Gastroesophageal sphincter (tissue), 4 donors: Measurements from ENCODE around the gene PRMT9. TPM values are rescaled to one million over a fixed set of nuclear protein-coding genes. Genes with fewer than 3 reads are reported as not detected.
A peak's percentile ranks its signal among the peaks of the same experiment; 100 is the strongest.

Experiments used
- ATAC-seq: fragments of 150-250 bp; one replicate; pipeline ENCODE4 v1.9.1; 2016; ENCODE audit warnings: mild to moderate bottlenecking, moderate library complexity
- H3K27ac ChIP-seq, 4 donors: fragments of 200-600 bp; sonication (generic) in 3 of 4; 1 replicate in 3 of 4; 2 replicates in 1 of 4; pipeline ENCODE4 v1.5.1; 2016 to 2019
- H3K27me3 ChIP-seq: fragments of 200-600 bp; sonication (generic); one replicate; pipeline ENCODE4 v1.5.1; 2019
- H3K36me3 ChIP-seq, 2 donors: fragments of 200-600 bp; sonication (generic); one replicate each; pipeline ENCODE4 v1.5.1; 2019; ENCODE audit warnings: control low read depth in 1 of 2
- H3K4me1 ChIP-seq, 3 donors: fragments of 200-600 bp; sonication (generic); 1 replicate in 2 of 3; 2 replicates in 1 of 3; pipeline ENCODE4 v1.5.1; 2016 to 2019; ENCODE audit warnings: control low read depth in 2 of 3
- H3K4me3 ChIP-seq, 2 donors: fragments of 200-600 bp; sonication (generic); one replicate each; pipeline ENCODE4 v1.5.1; 2019; ENCODE audit warnings: mild to moderate bottlenecking in 1 of 2, moderate library complexity in 1 of 2
- H3K9me3 ChIP-seq, 3 donors: fragments of 200-600 bp; sonication (generic); one replicate each; pipeline ENCODE4 v1.5.1; 2017 to 2019; ENCODE audit warnings: control low read depth in 2 of 3
- EP300 ChIP-seq: sonication (generic); formaldehyde crosslinking; IDR thresholded peaks from one replicate; pipeline ENCODE4 v1.6.1; 2017; ENCODE audit warnings: antibody characterized with exemption, mild to moderate bottlenecking
- POLR2A ChIP-seq, 2 donors: fragments of 450-650 bp; IDR thresholded peaks; one replicate each; pipeline ENCODE4 v1.6.1; 2017; ENCODE audit warnings: antibody characterized with exemption in 2 of 2, mild to moderate bottlenecking in 2 of 2, moderate library complexity in 1 of 2
- POLR2AphosphoS5 ChIP-seq: sonication (generic); formaldehyde crosslinking; IDR thresholded peaks from one replicate; pipeline ENCODE4 v1.6.1; 2017; ENCODE audit warnings: antibody characterized with exemption
- WGBS, 2 donors: methylation state at CpG; one replicate each; pipeline ENCODE4 v1.1.5; 2018; ENCODE audit warnings: low coverage in 1 of 2; 5-methylcytosine and 5-hydroxymethylcytosine counted together
- total RNA-seq, 4 donors: library from RNA; depleted of rRNA; stranded (reverse); fragments of >200 nt; gene quantifications; one replicate each; pipeline ENCODE4 v1.1.0, GENCODE V29; 2016
- TF ChIP-seq, protein P1 (sequence below), 4 experiments: fragments of 200-600 bp in 2 of 4; fragments of 450-650 bp in 2 of 4; sonication (generic) in 1 of 4; IDR thresholded peaks; one replicate each; pipeline ENCODE4 v1.5.1; 2017 to 2019; ENCODE audit warnings: antibody characterized with exemption in 4 of 4, mild to moderate bottlenecking in 2 of 4, moderate library complexity in 2 of 4

PRMT9 gene
- total RNA-seq, 4 donors from 2014 or later: 5.3 to 10.7 (median 9.0) TPM

DNA sequence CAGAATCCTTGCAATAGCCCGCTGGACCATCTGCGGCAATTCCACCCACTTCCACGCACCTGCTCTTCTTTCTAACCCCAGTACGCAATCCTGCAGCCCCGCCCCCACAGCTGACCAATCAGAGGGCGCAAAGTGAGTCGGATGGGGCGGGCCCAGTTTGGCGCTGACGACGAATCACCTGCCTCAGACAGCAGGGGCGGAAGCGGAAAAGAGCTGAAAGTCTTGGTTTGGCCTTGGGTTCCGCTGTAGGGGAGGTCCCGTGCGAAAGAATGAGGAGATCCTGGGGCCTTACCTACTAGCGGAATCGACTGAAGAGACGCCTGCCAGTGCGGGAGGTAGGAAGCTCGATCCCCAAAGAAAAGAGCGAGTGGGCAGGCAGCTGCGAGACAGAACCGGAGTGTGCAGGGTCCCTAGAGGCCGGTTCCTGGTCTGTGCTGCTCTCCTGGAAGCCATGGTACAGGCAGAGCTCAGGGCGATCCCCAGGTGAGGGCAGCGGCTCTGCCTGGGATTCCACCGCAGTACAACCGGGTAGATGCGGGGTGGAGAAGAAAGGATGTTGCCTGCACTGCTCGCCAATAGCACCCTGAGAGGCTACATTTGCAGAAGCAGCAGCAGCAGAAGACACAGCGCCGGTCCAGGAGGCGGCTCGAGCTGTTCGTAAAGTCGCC lies 66.7 kb downstream of the PRMT9 start, which contains the start of gene TMEM184C:
Gene TMEM184C, plus strand, starts transcription at position 225 of the 668 bp plus-strand sequence. CDS start 560 bp downstream, outside the sequence.
- Histone ChIP-seq H3K4me3 (peak within 1 kb of the TSS; percentile 64 to 66), H3K36me3 (no peaks in the 10 kb centered on the region), H3K4me1 (peaks cover 5 to 53% (median 18%) of the 10 kb centered on the region in 3 donors), H3K27me3 (no peaks in the 10 kb centered on the region), H3K9me3 (no peaks in the 10 kb centered on the region), H3K27ac (peak within 1 kb of the TSS; percentile 31 to 88 (median 78))
- ATAC-seq: peak; percentile 99
- 0% methylated on average over 11 to 18 of the region's 37 CpGs for WGBS, 2 donors
- TF ChIP-seq, protein P1, sequence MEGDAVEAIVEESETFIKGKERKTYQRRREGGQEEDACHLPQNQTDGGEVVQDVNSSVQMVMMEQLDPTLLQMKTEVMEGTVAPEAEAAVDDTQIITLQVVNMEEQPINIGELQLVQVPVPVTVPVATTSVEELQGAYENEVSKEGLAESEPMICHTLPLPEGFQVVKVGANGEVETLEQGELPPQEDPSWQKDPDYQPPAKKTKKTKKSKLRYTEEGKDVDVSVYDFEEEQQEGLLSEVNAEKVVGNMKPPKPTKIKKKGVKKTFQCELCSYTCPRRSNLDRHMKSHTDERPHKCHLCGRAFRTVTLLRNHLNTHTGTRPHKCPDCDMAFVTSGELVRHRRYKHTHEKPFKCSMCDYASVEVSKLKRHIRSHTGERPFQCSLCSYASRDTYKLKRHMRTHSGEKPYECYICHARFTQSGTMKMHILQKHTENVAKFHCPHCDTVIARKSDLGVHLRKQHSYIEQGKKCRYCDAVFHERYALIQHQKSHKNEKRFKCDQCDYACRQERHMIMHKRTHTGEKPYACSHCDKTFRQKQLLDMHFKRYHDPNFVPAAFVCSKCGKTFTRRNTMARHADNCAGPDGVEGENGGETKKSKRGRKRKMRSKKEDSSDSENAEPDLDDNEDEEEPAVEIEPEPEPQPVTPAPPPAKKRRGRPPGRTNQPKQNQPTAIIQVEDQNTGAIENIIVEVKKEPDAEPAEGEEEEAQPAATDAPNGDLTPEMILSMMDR (IDR thresholded peaks at IDR 0.05): peak in 2 of 4 experiments; percentile 23 to 35
- TF ChIP-seq EP300: no peak
- TF ChIP-seq POLR2A (IDR thresholded peaks at IDR 0.05): peak; percentile 44 to 50
- peak; percentile 68 for TF ChIP-seq POLR2AphosphoS5

DNA sequence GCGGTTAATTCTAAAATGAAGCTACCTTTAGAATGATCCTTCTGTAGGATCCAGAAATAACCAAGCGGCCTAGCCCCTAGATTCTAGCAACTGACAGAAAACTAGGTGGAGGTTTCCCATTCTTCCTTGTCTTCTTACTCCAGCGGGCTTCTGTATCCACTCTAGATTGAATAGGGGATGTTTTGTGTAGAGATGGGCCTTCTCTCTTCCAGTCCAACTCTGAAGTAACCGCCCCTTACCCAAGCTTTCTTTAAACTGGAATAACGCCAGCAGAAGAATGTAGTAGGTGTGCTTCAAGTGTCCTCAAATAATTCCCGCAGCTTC lies 67.2 kb downstream of the PRMT9 start:
- Histone ChIP-seq H3K27me3 (no peaks in the 10 kb centered on the region), H3K36me3 (no peaks in the 10 kb centered on the region), H3K4me3 (peak overlapping the region; percentile 64 to 66), H3K9me3 (no peaks in the 10 kb centered on the region), H3K27ac (peak overlapping the region in 3 of 4 donors; percentile 75 to 88 (median 80)), H3K4me1 (peaks cover 5 to 48% (median 18%) of the 10 kb centered on the region in 3 donors)
- 22 to 41% methylated on average over 5 to 6 of the region's 6 CpGs for whole genome bisulfite sequencing, 2 donors
- TF ChIP-seq, protein P1 (IDR thresholded peaks at IDR 0.05): no peak
- TF ChIP-seq POLR2A (IDR thresholded peaks at IDR 0.05) (no peak), EP300 (no peak), POLR2AphosphoS5 (no peak)
- ATAC-seq: no peak

- Histone ChIP-seq H3K4me1 (no peaks in the 10 kb centered on the region), H3K9me3 (no peaks in the 10 kb centered on the region), H3K27ac (no peak overlapping the region), H3K27me3 (no peaks in the 10 kb centered on the region), H3K4me3 (no peak overlapping the region), H3K36me3 (no peaks in the 10 kb centered on the region)
- no peak for ATAC-seq
- TF ChIP-seq EP300 (no peak), POLR2AphosphoS5 (no peak), POLR2A (IDR thresholded peaks at IDR 0.05) (no peak)
- TF ChIP-seq, protein P1 (IDR thresholded peaks at IDR 0.05): no peak
- WGBS, 2 donors: 20 to 80% methylated on average over 1 of the region's 1 CpG
Measured at GRCh38 chr4:147610686-147611085, 73.3 kb downstream of the PRMT9 start.

GRCh38 chr4:147607471-147607870 lies 76.5 kb downstream of the PRMT9 start:
- no peaks in the 10 kb centered on the region for H3K27me3 ChIP-seq
- H3K36me3 ChIP-seq: no peaks in the 10 kb centered on the region
- no peak for ATAC-seq
- no peak overlapping the region for H3K4me3 ChIP-seq
- no peaks in the 10 kb centered on the region for H3K4me1 ChIP-seq
- WGBS, 2 donors: 82 to 88% methylated on average over 1 of the region's 1 CpG
- no peak for TF ChIP-seq EP300
- TF ChIP-seq, protein P1 (IDR thresholded peaks at IDR 0.05): no peak
- no peak for TF ChIP-seq POLR2AphosphoS5
- TF ChIP-seq POLR2A (IDR thresholded peaks at IDR 0.05): no peak
- H3K27ac ChIP-seq: no peak overlapping the region
- H3K9me3 ChIP-seq: no peaks in the 10 kb centered on the region

- Histone ChIP-seq H3K9me3 (no peaks in the 10 kb centered on the region), H3K4me3 (no peak overlapping the region), H3K27me3 (no peaks in the 10 kb centered on the region), H3K36me3 (no peaks in the 10 kb centered on the region), H3K4me1 (no peaks in the 10 kb centered on the region), H3K27ac (no peak overlapping the region)
- TF ChIP-seq POLR2AphosphoS5 (no peak), EP300 (no peak), POLR2A (IDR thresholded peaks at IDR 0.05) (no peak)
- TF ChIP-seq, protein P1 (IDR thresholded peaks at IDR 0.05): no peak
- no peak for ATAC-seq
Measured at GRCh38 chr4:147605499-147605898, 78.5 kb downstream of the PRMT9 start.
